ENCODE measurements around the gene CCDC85B. TPM values are rescaled to one million over a fixed set of nuclear protein-coding genes. Genes with fewer than 3 reads are reported as not detected.

The CCDC85B gene
- polyA plus RNA-seq, 1 of the 3 experiments (the other 2 are of a cell fraction), result 52.8 TPM

DNA sequence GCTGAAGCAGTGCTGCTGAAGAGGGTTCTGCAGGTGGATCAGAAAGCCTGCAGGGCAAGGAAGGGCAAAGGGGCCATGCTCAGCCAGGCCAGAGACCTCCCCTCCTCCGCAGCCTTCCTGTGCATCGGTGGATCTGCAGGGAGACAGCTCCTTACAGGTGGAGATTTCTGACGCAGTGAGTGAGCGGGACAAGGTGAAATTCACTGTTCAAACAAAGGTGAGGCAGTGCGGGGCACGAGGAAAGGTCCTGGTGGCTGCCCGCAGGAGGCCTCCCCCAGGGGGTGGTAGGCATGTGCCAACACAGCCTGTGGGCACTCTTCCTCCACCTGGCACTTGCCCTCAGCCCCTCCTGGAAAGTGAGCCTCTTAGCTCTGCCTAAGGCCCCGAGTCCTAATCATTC lies 41.1 kb upstream of the CCDC85B start:
- WGBS (ENCODE audit: low lambda C conversion rate), result 67% methylated on average over 8 of the region's 8 CpGs
- Histone ChIP-seq H3K9me3 (no peaks in the 10 kb centered on the region), H3K9me2 (no peaks in the 10 kb centered on the region), H3K4me2 (no peak overlapping the region), H3K27me3 (ENCODE audit: insufficient read depth) (no peaks in the 10 kb centered on the region), H2AFZ (ENCODE audit: low read depth) (no peak overlapping the region), H3K9ac (no peak overlapping the region), H3K27ac (ENCODE audit: low read depth in 2 of 2, low read length in 1 of 2) (no peak overlapping the region), H4K20me1 (ENCODE audit: insufficient read depth) (peaks cover 24% of the 10 kb centered on the region), H3K4me3 (ENCODE audit: low read depth in 2 of 2, low read length in 1 of 2) (no peak overlapping the region), H3F3A (replicated peaks; ENCODE audit: insufficient read depth) (peaks cover 42% of the 10 kb centered on the region), H3K4me1 (ENCODE audit: control insufficient read depth in 1 of 2, insufficient read depth in 2 of 2, low read depth in 1 of 2, low read length in 1 of 2) (peaks cover 0 to 7% of the 10 kb centered on the region in 2 experiments; a peak in 1 of 4 replicates), H3K79me2 (ENCODE audit: insufficient read depth) (peaks cover 9% of the 10 kb centered on the region), H3K36me3 (replicated peaks in 1 of 2; ENCODE audit: control insufficient read depth in 1 of 2, insufficient read depth in 2 of 2, low read length in 1 of 2) (peaks cover 21 to 31% of the 10 kb centered on the region in 2 experiments)
- ChIA-PET POLR2A (interaction anchor here (0.6 to 2.7 kb wide), 3 partner anchors 11 to 70 kb away, joined by 3 to 13 read pairs (median 3); partner anchors contain the start of gene MUS81), CTCF (interaction anchor here (1.3 to 5.3 kb wide), 6 partner anchors 11 to 138 kb away, joined by 3 to 30 read pairs (median 4); partner anchors contain the start of genes FIBP, KAT5 and MUS81)
- TF ChIP-seq POLR2AphosphoS5 (IDR thresholded peaks at IDR 0.05; ENCODE audit: low read depth, low read length), result no peak
- DNase-seq, result peak; percentile 12

- H3K9ac ChIP-seq, result no peak overlapping the region
- H4K20me1 ChIP-seq (ENCODE audit: insufficient read depth), result peaks cover 28% of the 10 kb centered on the region
- peak; percentile 37 for DNase-seq
- H3K79me2 ChIP-seq (ENCODE audit: insufficient read depth), result peaks cover 13% of the 10 kb centered on the region
- H3K27ac ChIP-seq (ENCODE audit: low read depth in 2 of 2, low read length in 1 of 2), result no peak overlapping the region
- TF ChIP-seq TEAD4 (IDR thresholded peaks at IDR 0.05; ENCODE audit: borderline replicate concordance, insufficient read depth), result no peak
- TF ChIP-seq, protein P1, sequence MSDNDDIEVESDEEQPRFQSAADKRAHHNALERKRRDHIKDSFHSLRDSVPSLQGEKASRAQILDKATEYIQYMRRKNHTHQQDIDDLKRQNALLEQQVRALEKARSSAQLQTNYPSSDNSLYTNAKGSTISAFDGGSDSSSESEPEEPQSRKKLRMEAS (IDR thresholded peaks at IDR 0.05; ENCODE audit: low read depth), result no peak
- TF ChIP-seq RXRA (IDR thresholded peaks at IDR 0.05; ENCODE audit: borderline replicate concordance, low read depth), result no peak
- TF ChIP-seq USF1 (IDR thresholded peaks at IDR 0.05; ENCODE audit: borderline replicate concordance, low read depth), result no peak
- no peak for TF ChIP-seq EP300 (IDR thresholded peaks at IDR 0.05; ENCODE audit: borderline replicate concordance in 1 of 2, low read depth in 1 of 2, low read length in 1 of 2)
- TF ChIP-seq GABPA (IDR thresholded peaks at IDR 0.05; ENCODE audit: low read depth), result no peak
- TF ChIP-seq SMC3 (IDR thresholded peaks at IDR 0.05; ENCODE audit: low read depth, low read length), result no peak
- WGBS (ENCODE audit: low lambda C conversion rate), result 73% methylated on average over 15 of the region's 16 CpGs
- no peak overlapping the region for H3K4me2 ChIP-seq
- CTCF ChIA-PET, result interaction anchor here (1.0 to 5.3 kb wide), 9 partner anchors 11 to 138 kb away, joined by 3 to 30 read pairs (median 4); partner anchors contain the start of genes FIBP, KAT5, MUS81 and SNX32
- H3K9me2 ChIP-seq, result no peaks in the 10 kb centered on the region
- POLR2A ChIA-PET, result interaction anchor here (0.6 to 2.7 kb wide), 5 partner anchors 10 to 235 kb away, joined by 3 to 13 read pairs (median 3); partner anchors contain the start of genes MUS81, PCNX3 and SNX32
- H2AFZ ChIP-seq (ENCODE audit: low read depth), result no peak overlapping the region
- no peaks in the 10 kb centered on the region for H3K27me3 ChIP-seq (ENCODE audit: insufficient read depth)
- no peaks in the 10 kb centered on the region for H3K9me3 ChIP-seq
- H3F3A ChIP-seq (replicated peaks; ENCODE audit: insufficient read depth), result peaks cover 47% of the 10 kb centered on the region
- peaks cover 25 to 36% of the 10 kb centered on the region in 2 experiments for H3K36me3 ChIP-seq (replicated peaks in 1 of 2; ENCODE audit: control insufficient read depth in 1 of 2, insufficient read depth in 2 of 2, low read length in 1 of 2)
- no peak overlapping the region for H3K4me3 ChIP-seq (ENCODE audit: low read depth in 2 of 2, low read length in 1 of 2)
- peaks cover 0 to 7% of the 10 kb centered on the region in 2 experiments; a peak in 1 of 4 replicates for H3K4me1 ChIP-seq (ENCODE audit: control insufficient read depth in 1 of 2, insufficient read depth in 2 of 2, low read depth in 1 of 2, low read length in 1 of 2)
These were observed 40.7 kb upstream of the CCDC85B start for GRCh38 chr11:65849771-65850216.

All from SK-N-SH (cell line).